PFSK-1 (cell line): ENCODE data around the gene SBSN.

Experiments
- POLR2AphosphoS5 ChIP-seq: IDR thresholded peaks from 2 replicates; pipeline ENCODE4 v1.6.1; 2012; ENCODE audit warnings: low read depth, mild to moderate bottlenecking, control low read depth, low read length, moderate library complexity
- TAF1 ChIP-seq: IDR thresholded peaks from 2 replicates; pipeline ENCODE4 v1.6.1; 2012; ENCODE audit warnings: low read length, control low read depth, borderline replicate concordance; ENCODE audit not compliant: insufficient read depth

DNA sequence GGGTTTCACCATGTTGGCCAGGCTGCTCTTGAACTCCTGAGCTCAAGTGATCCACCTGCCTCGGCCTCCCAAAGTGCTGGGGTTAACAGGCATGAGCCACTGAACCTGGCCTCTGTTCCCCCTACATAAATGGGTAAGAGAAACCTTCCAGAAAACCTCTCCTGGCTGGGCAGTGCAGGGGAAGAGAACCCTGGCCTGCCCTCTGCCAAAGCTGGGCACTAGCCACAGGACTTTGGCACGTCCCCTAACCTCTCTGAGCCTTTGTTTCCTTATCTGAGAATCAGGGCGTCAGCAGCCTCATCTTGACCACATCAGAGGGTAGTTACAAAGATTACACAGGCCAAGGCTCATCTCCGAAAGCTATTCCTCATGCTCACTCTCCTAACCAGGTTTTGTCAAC, 2.2 kb downstream of the SBSN start:
- TF ChIP-seq TAF1, result no peak
- TF ChIP-seq POLR2AphosphoS5, result no peak
